T-helper 1 cell (primary cell): Measurements from ENCODE around the gene DHFR2.
"Not testable (repeated sequence)": the region's sequence is repeated elsewhere in the genome, so short reads cannot be mapped to it uniquely, and the experiment has no call there.

ENCODE experiments used
- DNase-seq, 5 donors: peaks; one replicate each; pipeline ENCODE4 v3.0.0-alpha.2; 2012 to 2020

DHFR2 gene

GRCh38 chr3:94065122-94065521, 2.4 kb upstream of the DHFR2 start:
- no peak for DNase-seq

- DNase-seq: no peak
Observed at GRCh38 chr3:94064243-94064860, 1.6 kb upstream of the DHFR2 start.

GRCh38 chr3:94063496-94064119, 892 bp upstream of the DHFR2 start:
- DNase-seq: no peak

GRCh38 chr3:94061297-94061696, 1.4 kb downstream of the DHFR2 start:
- no peak for DNase-seq

GRCh38 chr3:94050546-94050945, 12.2 kb downstream of the DHFR2 start:
- DNase-seq: no peak

- no peak for DNase-seq
Observed at GRCh38 chr3:94049267-94049666, 13.4 kb downstream of the DHFR2 start.

GRCh38 chr3:94046533-94046932, 16.2 kb downstream of the DHFR2 start:
- no peak for DNase-seq

GRCh38 chr3:94044100-94044936, 18.4 kb downstream of the DHFR2 start:
- DNase-seq: not testable (repeated sequence)

GRCh38 chr3:94043285-94043684, 19.4 kb downstream of the DHFR2 start:
- no peak for DNase-seq

- DNase-seq: no peak
Observed at GRCh38 chr3:94036909-94037507, 25.7 kb downstream of the DHFR2 start.

- no peak for DNase-seq
Observed at GRCh38 chr3:94028093-94028837, 34.5 kb downstream of the DHFR2 start, which contains the start of gene STX19. Gene STX19 (minus strand): TSS chr3:94028597. CDS start chr3:94015269, 13,328 bp downstream.

- no peak for DNase-seq
Observed at GRCh38 chr3:94026623-94027022, 36.1 kb downstream of the DHFR2 start.

GRCh38 chr3:94024385-94024784, 38.3 kb downstream of the DHFR2 start:
- no peak for DNase-seq

GRCh38 chr3:94020293-94020692, 42.4 kb downstream of the DHFR2 start:
- DNase-seq: no peak

- no peak for DNase-seq
Observed at GRCh38 chr3:94019659-94020058, 43.1 kb downstream of the DHFR2 start.

- DNase-seq: no peak
Observed at GRCh38 chr3:94015025-94015424, 47.7 kb downstream of the DHFR2 start.

GRCh38 chr3:94012185-94012584, 50.5 kb downstream of the DHFR2 start:
- DNase-seq: peak in 1 of 5 donors; percentile 18

GRCh38 chr3:94011233-94011711, 51.4 kb downstream of the DHFR2 start:
- peak in 1 of 5 donors; percentile 80 for DNase-seq

- no peak for DNase-seq
Observed at GRCh38 chr3:94009608-94010007, 53.1 kb downstream of the DHFR2 start.

- DNase-seq: no peak
Observed at GRCh38 chr3:94008253-94008652, 54.5 kb downstream of the DHFR2 start.
